BLaER1 treated with 17β-estradiol and CSF1 and Interleukin-3, amounts not matched to agents 10 nM and 100 nM (cell line): ENCODE measurements around the gene SLIT3.

Experiments
- H3K27ac ChIP-seq, 11 experiments: shearing (Covaris generic); formaldehyde crosslinking; 2 replicates each; pipeline ENCODE4 v1.8.1; 2022
- H3K27me3 ChIP-seq, 11 experiments: shearing (Covaris generic); formaldehyde crosslinking; 2 replicates each; pipeline ENCODE4 v1.8.1; 2022
- H3K36me3 ChIP-seq, 11 experiments: shearing (Covaris generic); formaldehyde crosslinking; 2 replicates each; pipeline ENCODE4 v1.8.1; 2022
- H3K4me1 ChIP-seq, 10 experiments: shearing (Covaris generic); formaldehyde crosslinking; 2 replicates each; pipeline ENCODE4 v1.8.1; 2022
- H3K4me2 ChIP-seq, 11 experiments: shearing (Covaris generic); formaldehyde crosslinking; 2 replicates each; pipeline ENCODE4 v1.8.1; 2022
- H3K4me3 ChIP-seq, 10 experiments: shearing (Covaris generic); formaldehyde crosslinking; 2 replicates each; pipeline ENCODE4 v1.8.1; 2022
- H3K9ac ChIP-seq, 11 experiments: shearing (Covaris generic); formaldehyde crosslinking; 2 replicates each; pipeline ENCODE4 v1.8.1; 2022
- H3K9me3 ChIP-seq, 11 experiments: shearing (Covaris generic); formaldehyde crosslinking; replicated peaks in 1 of 11; 2 replicates each; pipeline ENCODE4 v1.8.1; 2022
- H4K20me1 ChIP-seq, 11 experiments: shearing (Covaris generic); formaldehyde crosslinking; 2 replicates each; pipeline ENCODE4 v1.8.1; 2022
- Cebpa-rat ChIP-seq, 11 experiments: shearing (Covaris generic); IDR thresholded peaks; 2 replicates each; pipeline ENCODE4 v1.8.1; 2022

The SLIT3 gene

DNA sequence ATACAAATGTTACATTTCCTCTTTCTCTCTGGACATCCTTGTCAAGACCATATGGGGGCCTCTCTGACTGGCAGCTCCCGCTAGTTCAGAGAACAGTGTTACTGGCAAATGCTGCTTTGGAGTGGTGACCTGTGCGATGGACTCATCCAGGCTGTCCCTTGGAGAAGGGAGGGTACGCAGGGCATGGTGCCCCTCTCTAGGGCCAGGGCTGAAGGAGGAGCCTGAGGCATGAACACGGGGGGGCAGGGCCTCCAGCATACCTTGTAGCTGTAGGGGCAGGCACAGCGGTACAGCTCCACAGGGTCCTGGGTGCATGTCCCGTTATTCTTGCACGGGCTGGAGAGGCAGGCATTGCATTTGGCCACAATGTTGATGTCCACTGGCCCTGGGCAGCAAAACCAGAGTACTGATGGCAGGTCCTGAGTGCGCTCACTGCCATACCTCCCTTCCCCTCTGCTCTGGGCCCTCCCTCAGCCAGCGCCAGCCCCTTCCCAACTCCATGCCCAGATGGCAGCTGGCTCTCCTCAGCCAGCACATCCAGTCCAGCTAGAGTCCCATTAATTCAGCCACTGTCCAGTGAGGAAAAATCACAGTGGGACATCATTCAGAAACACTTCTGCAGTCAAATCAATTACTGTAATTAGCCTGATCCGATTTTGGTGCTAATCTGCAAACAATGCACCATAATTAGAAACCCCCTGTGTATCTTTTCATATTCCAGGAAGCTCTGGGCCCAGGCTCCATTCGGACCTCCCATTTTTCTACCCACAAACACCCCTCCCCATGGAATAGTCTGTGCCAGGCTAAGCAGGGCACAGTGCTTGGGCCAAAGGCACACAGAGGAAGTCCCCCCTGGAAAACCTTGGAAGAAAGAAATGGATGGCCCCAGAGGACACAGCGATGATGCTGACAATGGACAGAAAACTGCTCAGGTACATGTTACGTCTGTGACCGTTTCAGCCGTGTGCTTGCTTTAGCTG is 592.9 kb downstream of the SLIT3 start:
- Histone ChIP-seq H3K4me3 (no peak overlapping the region), H3K27ac (no peak overlapping the region), H4K20me1 (no peaks in the 10 kb centered on the region; a peak in 1 of 22 replicates), H3K4me1 (peaks cover 0 to 9% (median 6%) of the 10 kb centered on the region in 10 experiments; a peak in 10 of 20 replicates), H3K36me3 (no peaks in the 10 kb centered on the region), H3K4me2 (no peak overlapping the region), H3K9ac (no peak overlapping the region), H3K9me3 (no peaks in the 10 kb centered on the region), H3K27me3 (no peaks in the 10 kb centered on the region)
- TF ChIP-seq Cebpa-rat (IDR thresholded peaks at IDR 0.05), result no peak

DNA sequence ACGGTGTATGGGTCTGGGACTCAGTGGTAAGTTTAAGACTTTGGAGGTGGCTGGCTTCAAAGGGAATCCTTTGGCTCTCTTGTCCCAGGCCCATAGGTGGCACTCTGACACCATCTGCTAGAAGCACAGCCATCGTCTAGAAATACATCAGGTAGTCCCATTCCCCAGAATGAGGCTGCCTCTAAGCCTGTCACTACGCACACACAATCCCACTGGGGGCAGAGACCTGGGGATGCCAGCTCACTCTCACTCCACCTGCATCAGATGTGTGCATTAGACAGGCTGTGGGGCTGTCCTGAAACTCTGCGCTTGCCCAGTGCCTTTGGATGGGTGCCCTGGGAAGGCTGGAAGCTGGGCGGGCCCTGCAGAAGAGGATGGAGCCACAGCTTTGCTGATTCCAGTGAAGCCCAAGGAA is 594.3 kb downstream of the SLIT3 start:
- H3K27me3 ChIP-seq, result no peaks in the 10 kb centered on the region
- no peak overlapping the region for H3K4me2 ChIP-seq
- no peak overlapping the region for H3K27ac ChIP-seq
- H3K4me1 ChIP-seq, result no peaks in the 10 kb centered on the region
- H3K36me3 ChIP-seq, result no peaks in the 10 kb centered on the region
- H3K4me3 ChIP-seq, result no peak overlapping the region
- no peak overlapping the region for H3K9ac ChIP-seq
- no peaks in the 10 kb centered on the region; a peak in 1 of 22 replicates for H4K20me1 ChIP-seq
- TF ChIP-seq Cebpa-rat (IDR thresholded peaks at IDR 0.05), result no peak
- no peaks in the 10 kb centered on the region for H3K9me3 ChIP-seq

DNA sequence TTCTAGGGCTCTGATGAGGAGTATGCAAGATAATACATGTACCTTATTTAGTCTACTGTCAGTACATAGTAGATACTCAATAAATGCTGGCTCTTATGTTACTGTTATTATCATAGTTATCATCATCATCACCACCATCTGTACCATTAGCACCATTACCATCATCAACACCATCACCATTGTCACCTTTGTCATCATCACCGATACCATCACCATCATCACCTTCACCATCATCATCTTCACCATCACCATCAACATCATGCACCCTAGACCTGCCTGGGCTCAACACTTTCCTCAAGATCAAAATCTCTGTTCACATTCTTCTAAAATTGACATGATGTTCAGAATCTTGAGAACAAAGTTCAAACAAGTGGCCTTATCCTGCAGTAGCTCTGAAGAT is 595.6 kb downstream of the SLIT3 start:
- Histone ChIP-seq H3K27ac (no peak overlapping the region), H4K20me1 (no peaks in the 10 kb centered on the region; a peak in 1 of 22 replicates), H3K27me3 (no peaks in the 10 kb centered on the region), H3K4me2 (no peak overlapping the region), H3K36me3 (no peaks in the 10 kb centered on the region), H3K9ac (no peak overlapping the region), H3K4me1 (no peaks in the 10 kb centered on the region), H3K4me3 (no peak overlapping the region), H3K9me3 (no peaks in the 10 kb centered on the region)
- no peak for TF ChIP-seq Cebpa-rat (IDR thresholded peaks at IDR 0.05)

DNA sequence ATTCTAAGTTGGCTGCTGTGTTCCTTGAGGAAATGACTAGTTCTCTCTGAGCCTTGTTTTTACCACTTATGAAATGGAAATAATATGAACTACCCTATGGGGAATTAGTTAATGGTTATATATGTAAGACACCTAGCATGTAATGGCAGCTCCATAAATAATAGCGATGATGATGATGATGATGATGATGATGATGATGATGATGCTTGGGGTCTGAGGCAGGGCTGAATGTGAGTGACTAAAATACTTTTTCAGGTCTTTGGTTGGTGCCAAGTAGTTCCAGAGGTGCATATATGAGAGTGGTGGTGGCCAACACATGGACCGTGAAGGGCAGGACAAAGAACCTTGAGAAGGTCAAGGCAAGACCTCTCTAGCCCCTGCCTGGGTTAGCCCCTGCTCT is 598.4 kb downstream of the SLIT3 start:
- Histone ChIP-seq H3K9me3 (no peaks in the 10 kb centered on the region), H3K4me2 (no peak overlapping the region), H3K27me3 (no peaks in the 10 kb centered on the region), H3K27ac (no peak overlapping the region), H3K4me3 (no peak overlapping the region), H3K36me3 (no peaks in the 10 kb centered on the region), H3K4me1 (no peaks in the 10 kb centered on the region), H3K9ac (no peak overlapping the region), H4K20me1 (no peaks in the 10 kb centered on the region)
- TF ChIP-seq Cebpa-rat (IDR thresholded peaks at IDR 0.05), result no peak

DNA sequence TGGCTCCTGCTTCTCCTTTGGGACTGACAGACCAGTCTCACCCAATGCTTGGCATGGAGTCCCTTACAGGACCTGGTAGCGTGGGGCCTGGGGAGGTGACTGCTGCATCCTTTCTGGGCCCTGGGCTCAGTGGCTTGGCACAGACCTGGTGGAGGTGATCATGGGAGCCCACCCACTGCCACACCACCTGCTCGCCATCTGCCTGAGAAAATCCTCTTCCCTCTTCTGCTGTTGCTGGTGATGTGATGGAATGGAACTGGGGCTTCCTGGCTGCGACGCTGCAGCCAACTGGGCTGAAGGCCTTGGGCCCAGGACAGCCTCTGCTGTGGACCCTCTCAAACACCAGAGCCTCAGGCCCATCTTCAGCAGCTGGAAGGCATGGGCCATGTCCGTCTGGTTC is 599.3 kb downstream of the SLIT3 start:
- no peaks in the 10 kb centered on the region for H3K4me1 ChIP-seq
- no peaks in the 10 kb centered on the region for H3K9me3 ChIP-seq
- no peak overlapping the region for H3K4me2 ChIP-seq
- no peak for TF ChIP-seq Cebpa-rat (IDR thresholded peaks at IDR 0.05)
- H3K27ac ChIP-seq, result no peak overlapping the region
- H3K27me3 ChIP-seq, result no peaks in the 10 kb centered on the region
- no peaks in the 10 kb centered on the region for H4K20me1 ChIP-seq
- no peaks in the 10 kb centered on the region for H3K36me3 ChIP-seq
- no peak overlapping the region for H3K4me3 ChIP-seq
- H3K9ac ChIP-seq, result no peak overlapping the region

DNA sequence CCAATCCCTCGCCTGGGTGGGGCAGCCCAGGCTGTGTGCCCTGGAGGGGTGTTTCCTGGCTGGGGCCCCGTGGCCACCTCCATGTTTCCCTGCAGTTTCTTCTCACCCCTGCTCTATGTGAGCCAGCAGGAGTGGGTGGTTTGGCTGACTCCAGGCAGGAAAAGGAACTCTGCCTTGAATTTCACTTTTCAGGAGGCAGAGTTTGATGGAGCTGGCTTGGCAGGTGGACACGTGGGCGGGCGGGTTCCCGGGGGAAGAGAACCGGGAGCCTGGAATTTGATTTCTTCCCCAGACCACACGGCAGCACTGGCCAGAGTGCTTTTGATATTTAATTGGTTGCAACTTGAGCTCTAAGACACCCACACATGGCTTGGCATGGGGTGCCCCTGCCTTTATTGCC is 601.9 kb downstream of the SLIT3 start:
- no peaks in the 10 kb centered on the region for H3K27me3 ChIP-seq
- H3K27ac ChIP-seq, result no peak overlapping the region
- no peak overlapping the region for H3K9ac ChIP-seq
- H3K4me1 ChIP-seq, result no peaks in the 10 kb centered on the region
- no peak overlapping the region for H3K4me3 ChIP-seq
- H3K36me3 ChIP-seq, result no peaks in the 10 kb centered on the region
- TF ChIP-seq Cebpa-rat (IDR thresholded peaks at IDR 0.05), result no peak
- H3K4me2 ChIP-seq, result no peak overlapping the region
- no peaks in the 10 kb centered on the region for H3K9me3 ChIP-seq
- H4K20me1 ChIP-seq, result no peaks in the 10 kb centered on the region

DNA sequence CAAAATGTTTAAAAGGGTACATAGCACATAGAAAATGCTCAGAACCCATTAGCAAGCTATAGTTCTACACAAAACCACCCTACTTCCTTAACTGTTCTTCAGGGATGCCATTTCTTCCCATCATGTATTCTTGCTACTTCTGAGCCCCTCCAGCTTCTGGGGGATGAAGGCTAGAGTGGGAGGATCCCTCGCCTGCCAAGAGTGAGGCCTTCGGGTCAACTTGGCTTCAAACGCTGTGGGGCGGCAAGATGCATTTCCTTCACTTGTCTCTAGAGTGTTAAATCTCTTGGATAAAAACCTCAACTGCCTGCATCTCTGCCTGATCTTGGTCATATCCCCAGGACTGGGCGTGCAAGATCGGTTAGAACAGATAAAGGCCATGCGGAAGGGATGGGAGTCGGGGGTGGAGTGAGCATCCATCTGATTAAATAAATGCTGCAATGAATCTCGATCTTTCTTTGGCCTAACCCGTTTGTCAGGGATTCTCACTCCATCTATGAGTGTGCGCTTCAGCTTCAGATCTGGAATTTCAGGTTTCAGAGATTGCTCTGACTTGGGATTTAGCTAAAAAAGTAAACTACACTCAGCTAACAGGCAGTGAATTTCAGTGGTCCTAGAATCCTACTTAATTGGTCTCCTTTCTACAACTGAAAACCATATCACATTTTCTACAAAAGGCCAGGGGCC is 603.8 kb downstream of the SLIT3 start:
- Histone ChIP-seq H3K4me1 (no peaks in the 10 kb centered on the region), H3K36me3 (no peaks in the 10 kb centered on the region), H3K4me2 (no peak overlapping the region), H3K9me3 (no peaks in the 10 kb centered on the region), H3K27ac (no peak overlapping the region), H3K4me3 (no peak overlapping the region), H3K9ac (no peak overlapping the region), H3K27me3 (no peaks in the 10 kb centered on the region), H4K20me1 (no peaks in the 10 kb centered on the region)
- no peak for TF ChIP-seq Cebpa-rat (IDR thresholded peaks at IDR 0.05)

DNA sequence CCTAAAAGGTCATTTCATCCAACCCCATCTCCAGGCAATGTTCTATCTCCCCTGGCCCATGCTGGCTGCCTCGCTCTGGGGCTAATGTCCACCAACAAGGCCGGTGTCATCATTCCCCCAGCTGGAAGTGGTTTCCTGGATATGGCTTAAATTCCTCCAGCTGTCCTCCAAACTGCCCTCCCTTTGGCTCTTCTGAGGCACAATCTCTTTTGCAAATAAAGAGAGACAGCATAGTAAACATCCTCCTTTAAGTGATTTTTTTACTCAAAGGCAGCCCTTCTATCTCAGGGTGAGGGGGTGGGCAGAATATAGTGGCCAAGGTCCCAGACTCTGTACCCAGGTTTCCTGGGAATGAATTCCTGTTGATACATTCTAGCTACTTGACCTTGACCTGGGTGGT is 604.3 kb downstream of the SLIT3 start:
- no peaks in the 10 kb centered on the region for H3K36me3 ChIP-seq
- no peak overlapping the region for H3K4me2 ChIP-seq
- no peak for TF ChIP-seq Cebpa-rat (IDR thresholded peaks at IDR 0.05)
- H3K9ac ChIP-seq, result no peak overlapping the region
- H4K20me1 ChIP-seq, result no peaks in the 10 kb centered on the region
- H3K4me3 ChIP-seq, result no peak overlapping the region
- H3K4me1 ChIP-seq, result no peaks in the 10 kb centered on the region
- H3K27me3 ChIP-seq, result no peaks in the 10 kb centered on the region
- no peak overlapping the region for H3K27ac ChIP-seq
- H3K9me3 ChIP-seq, result no peaks in the 10 kb centered on the region

DNA sequence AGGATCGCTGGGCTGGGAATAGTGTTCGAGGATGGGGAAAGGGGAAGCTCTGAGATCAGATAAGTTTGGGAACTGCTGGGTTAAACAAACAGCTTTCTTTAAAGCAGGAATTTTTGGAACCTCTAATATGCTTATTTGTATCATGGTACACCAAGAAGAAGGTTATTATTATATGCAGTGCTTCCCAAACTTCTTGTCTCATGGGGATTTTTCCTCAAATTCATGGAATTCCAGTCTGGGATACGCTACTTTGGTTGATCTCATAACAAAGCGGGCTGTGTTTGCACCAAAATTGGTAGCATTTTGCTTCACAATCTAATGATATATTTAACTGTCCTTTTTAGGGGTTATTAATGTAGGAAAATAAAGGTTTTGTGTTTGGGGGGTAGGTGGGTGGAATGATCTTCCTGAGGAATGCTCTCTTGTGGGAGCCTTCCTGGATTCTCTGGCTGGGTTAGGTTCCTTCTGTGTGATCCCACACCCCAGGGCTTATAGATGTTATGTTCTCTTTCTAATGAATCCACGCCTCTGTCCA is 605.6 kb downstream of the SLIT3 start:
- Histone ChIP-seq H3K9me3 (no peaks in the 10 kb centered on the region), H3K36me3 (no peaks in the 10 kb centered on the region), H3K9ac (no peak overlapping the region), H3K4me1 (no peaks in the 10 kb centered on the region), H3K4me3 (no peak overlapping the region), H4K20me1 (no peaks in the 10 kb centered on the region), H3K27ac (no peak overlapping the region), H3K4me2 (no peak overlapping the region), H3K27me3 (no peaks in the 10 kb centered on the region)
- no peak for TF ChIP-seq Cebpa-rat (IDR thresholded peaks at IDR 0.05)
